Cardiac muscle cell (in vitro differentiated cells and primary cell): ENCODE measurements around the gene FTO. TPM values are rescaled to one million over a fixed set of nuclear protein-coding genes. Genes with fewer than 3 reads are reported as not detected.

Experiments used
- DNase-seq, 2 donors: peaks; one replicate each; pipeline versions ENCODE4 v3.0.0 to v3.0.0-alpha.2; 2010 to 2017; ENCODE audit warnings: low read depth in 1 of 2, low spot score in 1 of 2
- H3K27ac ChIP-seq: fragments of 200-600 bp; sonication (generic); 2 replicates; pipeline ENCODE4 v1.5.1; 2016
- H3K27me3 ChIP-seq: fragments of 200-600 bp; sonication (generic); 2 replicates; pipeline ENCODE4 v1.6.0; 2016; ENCODE audit warnings: control low read depth
- H3K36me3 ChIP-seq: fragments of 200-600 bp; sonication (generic); 2 replicates; pipeline ENCODE4 v1.5.1; 2016; ENCODE audit warnings: control low read depth
- H3K4me1 ChIP-seq: fragments of 200-600 bp; sonication (generic); 2 replicates; pipeline ENCODE4 v1.8.1; 2017; ENCODE audit warnings: low read depth, mild to moderate bottlenecking, mixed run types
- H3K4me3 ChIP-seq: fragments of 200-600 bp; sonication (generic); 2 replicates; pipeline ENCODE4 v1.5.1; 2016; ENCODE audit warnings: mild to moderate bottlenecking
- H3K9me3 ChIP-seq: fragments of 200-600 bp; sonication (generic); 2 replicates; pipeline ENCODE4 v1.5.1; 2017; ENCODE audit warnings: low read depth, mild to moderate bottlenecking, control low read depth
- polyA plus RNA-seq: library from polyadenylated mRNA; unstranded; fragments of >200 nt; fragmentation: Nextera tagmentation; extraction: Ambion mirVana; gene quantifications from 2 replicates; pipeline ENCODE4 v1.2.1, GENCODE V29; 2016
- total RNA-seq: library from RNA; depleted of rRNA; stranded (reverse); fragments of >200 nt; gene quantifications from 2 replicates; pipeline ENCODE4 v1.2.3, GENCODE V29; 2016
- TF ChIP-seq, protein P1 (sequence below): IDR thresholded peaks from 2 replicates; pipeline ENCODE4 v1.5.1; 2012; ENCODE audit warnings: low read depth, mild to moderate bottlenecking, low read length

FTO gene
- total and polyA plus RNA-seq, 2 experiments from 2014 or later = 77.7 to 93.8 TPM

DNA sequence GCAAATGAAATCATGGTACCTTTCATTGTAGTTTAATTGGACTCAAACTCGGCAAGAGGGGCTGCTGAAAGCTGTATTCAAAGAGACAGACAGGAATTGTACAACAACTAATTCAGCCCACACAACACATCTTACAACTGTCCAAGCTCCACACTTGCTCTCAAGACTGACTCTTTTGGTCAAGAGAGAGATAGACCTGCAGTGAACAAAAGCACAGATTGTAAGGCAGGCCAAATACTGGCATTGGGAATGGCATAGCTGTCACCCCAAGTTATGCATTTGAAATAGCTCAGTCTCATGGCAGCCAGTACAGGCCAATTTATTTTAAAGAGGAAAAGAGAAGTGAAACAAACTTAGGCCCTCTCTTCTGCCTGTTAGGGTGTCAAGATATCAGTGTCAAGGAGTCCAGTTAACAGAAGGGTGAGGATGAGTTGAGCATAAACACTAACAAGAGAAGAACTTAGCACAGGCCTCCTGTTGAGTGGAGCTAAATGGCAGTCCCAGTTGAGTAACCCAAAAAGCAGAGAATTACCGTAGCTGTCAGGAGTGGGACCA is 366.9 kb downstream of the FTO start:
- Histone ChIP-seq H3K4me3 (no peak overlapping the region), H3K27me3 (no peaks in the 10 kb centered on the region), H3K27ac (peak overlapping the region; percentile 75), H3K9me3 (no peaks in the 10 kb centered on the region), H3K4me1 (peaks cover 39% of the 10 kb centered on the region), H3K36me3 (no peaks in the 10 kb centered on the region)
- no peak for DNase-seq
- TF ChIP-seq, protein P1, sequence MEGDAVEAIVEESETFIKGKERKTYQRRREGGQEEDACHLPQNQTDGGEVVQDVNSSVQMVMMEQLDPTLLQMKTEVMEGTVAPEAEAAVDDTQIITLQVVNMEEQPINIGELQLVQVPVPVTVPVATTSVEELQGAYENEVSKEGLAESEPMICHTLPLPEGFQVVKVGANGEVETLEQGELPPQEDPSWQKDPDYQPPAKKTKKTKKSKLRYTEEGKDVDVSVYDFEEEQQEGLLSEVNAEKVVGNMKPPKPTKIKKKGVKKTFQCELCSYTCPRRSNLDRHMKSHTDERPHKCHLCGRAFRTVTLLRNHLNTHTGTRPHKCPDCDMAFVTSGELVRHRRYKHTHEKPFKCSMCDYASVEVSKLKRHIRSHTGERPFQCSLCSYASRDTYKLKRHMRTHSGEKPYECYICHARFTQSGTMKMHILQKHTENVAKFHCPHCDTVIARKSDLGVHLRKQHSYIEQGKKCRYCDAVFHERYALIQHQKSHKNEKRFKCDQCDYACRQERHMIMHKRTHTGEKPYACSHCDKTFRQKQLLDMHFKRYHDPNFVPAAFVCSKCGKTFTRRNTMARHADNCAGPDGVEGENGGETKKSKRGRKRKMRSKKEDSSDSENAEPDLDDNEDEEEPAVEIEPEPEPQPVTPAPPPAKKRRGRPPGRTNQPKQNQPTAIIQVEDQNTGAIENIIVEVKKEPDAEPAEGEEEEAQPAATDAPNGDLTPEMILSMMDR = no peak

DNA sequence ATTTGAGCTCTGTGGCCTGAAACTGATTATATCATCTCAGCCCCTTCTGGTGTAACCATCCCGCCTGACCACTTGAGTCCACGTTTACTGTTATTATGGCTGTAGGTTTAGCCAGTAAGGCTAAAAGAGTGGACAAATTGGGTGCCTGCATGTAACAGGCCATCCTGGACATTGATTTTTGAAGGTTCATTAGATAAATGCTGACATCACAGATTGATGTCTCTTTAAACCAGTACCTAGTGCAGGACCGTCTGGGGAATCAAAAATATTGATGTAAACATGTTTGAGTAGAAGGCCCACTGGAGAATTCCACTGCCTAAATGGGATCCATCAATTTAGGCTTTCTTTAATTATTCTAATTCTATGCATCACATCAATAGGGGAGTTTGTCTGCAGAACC is 367.6 kb downstream of the FTO start:
- no peak for DNase-seq
- Histone ChIP-seq H3K27me3 (no peaks in the 10 kb centered on the region), H3K4me1 (peaks cover 39% of the 10 kb centered on the region), H3K9me3 (no peaks in the 10 kb centered on the region), H3K27ac (no peak overlapping the region), H3K4me3 (no peak overlapping the region), H3K36me3 (no peaks in the 10 kb centered on the region)
- TF ChIP-seq, protein P1 = no peak

DNA sequence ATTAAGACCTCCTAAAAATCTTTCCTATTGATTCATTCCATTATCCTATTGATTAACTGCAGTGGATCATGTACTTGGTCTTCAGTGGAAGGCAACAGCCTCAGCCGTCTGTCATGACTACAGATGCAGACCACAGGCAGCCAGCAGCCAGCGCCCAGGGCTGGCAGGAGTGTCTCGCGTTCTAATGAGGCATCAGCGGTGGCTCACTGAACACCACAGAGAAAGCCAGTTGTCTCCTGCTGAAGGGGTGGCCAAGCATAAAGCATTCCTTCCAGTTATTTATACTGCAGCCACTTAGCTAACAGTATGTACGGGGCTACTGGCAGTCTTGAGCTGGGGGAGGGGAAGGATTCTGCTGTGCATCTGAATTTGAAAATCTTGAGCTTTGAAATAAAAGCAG is 368.3 kb downstream of the FTO start:
- peak in 1 of 2 donors; percentile 50 for DNase-seq
- Histone ChIP-seq H3K4me3 (no peak overlapping the region), H3K36me3 (no peaks in the 10 kb centered on the region), H3K27me3 (no peaks in the 10 kb centered on the region), H3K27ac (no peak overlapping the region), H3K9me3 (no peaks in the 10 kb centered on the region), H3K4me1 (peaks cover 36% of the 10 kb centered on the region)
- TF ChIP-seq, protein P1 = no peak

DNA sequence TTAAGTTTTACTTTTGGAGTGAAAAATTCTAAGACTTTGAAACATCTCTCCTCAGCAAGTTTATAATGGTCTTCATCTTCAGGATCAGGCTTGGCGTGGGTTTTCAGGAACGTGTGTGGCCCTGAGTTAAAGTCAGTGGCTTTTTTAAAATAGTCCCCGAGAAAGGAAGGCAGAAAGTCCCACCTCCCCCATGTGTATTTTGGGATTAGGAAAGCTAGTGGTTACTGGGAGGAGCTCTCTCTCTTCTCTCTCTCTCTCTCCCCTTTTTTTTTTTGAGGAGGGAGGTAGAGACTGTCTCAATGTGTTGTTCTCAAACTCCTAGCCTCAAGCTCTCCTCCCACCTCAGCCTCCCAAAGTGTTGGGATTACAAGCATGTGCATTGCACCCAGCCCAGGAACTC is 369.4 kb downstream of the FTO start:
- Histone ChIP-seq H3K4me3 (no peak overlapping the region), H3K27ac (no peak overlapping the region), H3K27me3 (no peaks in the 10 kb centered on the region), H3K9me3 (no peaks in the 10 kb centered on the region), H3K4me1 (peaks cover 24% of the 10 kb centered on the region), H3K36me3 (no peaks in the 10 kb centered on the region)
- TF ChIP-seq, protein P1 = no peak
- no peak for DNase-seq

DNA sequence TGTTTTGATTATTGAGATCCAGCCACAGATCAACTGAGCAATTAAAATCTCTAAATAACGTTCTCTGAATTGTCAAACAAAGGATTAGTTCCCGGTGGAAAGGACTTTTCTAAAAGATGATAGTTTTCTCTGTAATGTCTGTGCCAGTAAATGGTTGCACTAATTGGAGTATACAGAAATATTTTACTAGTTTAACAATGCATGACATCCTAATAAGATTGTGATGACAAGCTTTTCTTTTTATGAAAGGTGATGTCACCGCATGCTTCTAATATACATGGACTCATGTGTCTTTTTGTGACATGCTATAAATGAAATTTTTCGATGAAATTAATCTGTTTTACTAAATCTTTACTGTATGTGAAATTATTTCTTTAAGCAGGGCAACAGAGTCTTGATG is 371.5 kb downstream of the FTO start:
- no peak for DNase-seq
- no peaks in the 10 kb centered on the region for H3K27me3 ChIP-seq
- no peaks in the 10 kb centered on the region for H3K9me3 ChIP-seq
- H3K4me3 ChIP-seq = no peak overlapping the region
- H3K36me3 ChIP-seq = no peaks in the 10 kb centered on the region
- H3K4me1 ChIP-seq = peaks cover 14% of the 10 kb centered on the region
- TF ChIP-seq, protein P1 = no peak
- no peak overlapping the region for H3K27ac ChIP-seq
